Panc1 (cell line): ENCODE data around the gene ITPR2. TPM values are rescaled to one million over a fixed set of nuclear protein-coding genes. Genes with fewer than 3 reads are reported as not detected.

Source experiments
- ATAC-seq: fragments of 200-7000 bp; cut with Tn5 transposase; 2 replicates; pipeline ENCODE4 v1.9.1; 2020; ENCODE audit warnings: mild to moderate bottlenecking, moderate library complexity
- BruUV-seq: library from RNA; stranded (reverse); fragments of 400-500 nt; replicated peaks from 2 replicates; lab custom pipeline; 2021; lab: Mats Ljungman, UMichigan
- CTCF ChIA-PET: fragments of 300-600 bp; sonication (Branson Sonifier 250); formaldehyde crosslinking; loops from one replicate; lab custom pipeline; 2022; ENCODE audit warnings: antibody characterized with exemption; lab: Charles Lee
- POLR2A ChIA-PET: fragments of 300-600 bp; sonication (Branson Sonifier 250); formaldehyde crosslinking; loops from one replicate; lab custom pipeline; 2022; ENCODE audit warnings: antibody characterized with exemption; lab: Charles Lee
- DNase-seq: peaks from one replicate; pipeline ENCODE4 v3.0.0-alpha.2; 2010; ENCODE audit warnings: low read depth, low spot score
- H3K27ac ChIP-seq: 2 replicates; pipeline ENCODE4 v1.5.1; 2011; ENCODE audit warnings: mild to moderate bottlenecking, low read length, inconsistent platforms
- H3K27me3 ChIP-seq: fragments of 200-500 bp; sonication (Bioruptor generic); 2 replicates; pipeline ENCODE4 v1.6.0; 2014; ENCODE audit warnings: low read length, inconsistent platforms; ENCODE audit not compliant: control insufficient read depth, insufficient read depth
- H3K36me3 ChIP-seq: fragments of 200-500 bp; sonication (Bioruptor generic); 2 replicates; pipeline ENCODE4 v1.5.1; 2014; ENCODE audit warnings: inconsistent platforms, mild to moderate bottlenecking, low read length, moderate library complexity; ENCODE audit not compliant: control insufficient read depth, insufficient read depth
- H3K4me1 ChIP-seq: 2 replicates; pipeline ENCODE4 v1.5.1; 2011; ENCODE audit warnings: inconsistent platforms, mild to moderate bottlenecking, low read length, moderate library complexity; ENCODE audit not compliant: control insufficient read depth, insufficient read depth
- H3K4me3 ChIP-seq, 2 experiments: 2 replicates each; pipeline ENCODE4 v1.5.1; 2011 to 2012; ENCODE audit warnings: low read depth in 2 of 2, low read length in 2 of 2, mild to moderate bottlenecking in 2 of 2, inconsistent platforms in 1 of 2, moderate library complexity in 1 of 2
- H3K9me3 ChIP-seq: fragments of 200-500 bp; sonication (Bioruptor generic); 2 replicates; pipeline ENCODE4 v1.5.1; 2014; ENCODE audit warnings: low read depth, mild to moderate bottlenecking, inconsistent platforms, low read length, moderate library complexity; ENCODE audit not compliant: control insufficient read depth, insufficient read depth
- POLR2AphosphoS5 ChIP-seq: IDR thresholded peaks from 2 replicates; pipeline ENCODE4 v1.6.1; 2012; ENCODE audit warnings: mild to moderate bottlenecking, low read depth, low read length, moderate library complexity
- TCF7L2 ChIP-seq: IDR thresholded peaks from 2 replicates; pipeline ENCODE4 v1.6.1; 2011; ENCODE audit warnings: mild to moderate bottlenecking, low read depth, low read length, inconsistent platforms
- in situ Hi-C: cut with HindIII; loops from 2 replicates; pipeline ENCODE4 v1.10.0; 2016; ENCODE audit warnings: low sequenced_read_pairs, low pct_unique_long_range_greater_than_20kb
- intact Hi-C: fragments of 100-400 bp; cut with micrococcal nuclease; formaldehyde crosslinking; loops from one replicate; pipeline ENCODE4 v1.10.0; 2022; ENCODE audit not compliant: unreplicated experiment
- total RNA-seq: library from RNA; stranded (reverse); gene quantifications from one replicate; pipeline ENCODE4 v1.2.1, GENCODE V29; 2021; ENCODE audit not compliant: unreplicated experiment
- TF ChIP-seq, protein P1 (sequence below): fragments of 450-650 bp; IDR thresholded peaks from 2 replicates; pipeline ENCODE4 v1.5.1; 2017; ENCODE audit warnings: mild to moderate bottlenecking
- TF ChIP-seq, protein P2 (sequence below), 2 experiments: IDR thresholded peaks; 2 replicates each; pipeline ENCODE4 v1.6.1; 2011 to 2012; ENCODE audit warnings: low read depth in 2 of 2, control low read depth in 1 of 2, low read length in 1 of 2, mild to moderate bottlenecking in 1 of 2, moderate library complexity in 1 of 2; ENCODE audit not compliant: insufficient read depth in 1 of 2

ITPR2 gene
- total RNA-seq, 1 experiment from 2014 or later: 41.8 TPM

DNA sequence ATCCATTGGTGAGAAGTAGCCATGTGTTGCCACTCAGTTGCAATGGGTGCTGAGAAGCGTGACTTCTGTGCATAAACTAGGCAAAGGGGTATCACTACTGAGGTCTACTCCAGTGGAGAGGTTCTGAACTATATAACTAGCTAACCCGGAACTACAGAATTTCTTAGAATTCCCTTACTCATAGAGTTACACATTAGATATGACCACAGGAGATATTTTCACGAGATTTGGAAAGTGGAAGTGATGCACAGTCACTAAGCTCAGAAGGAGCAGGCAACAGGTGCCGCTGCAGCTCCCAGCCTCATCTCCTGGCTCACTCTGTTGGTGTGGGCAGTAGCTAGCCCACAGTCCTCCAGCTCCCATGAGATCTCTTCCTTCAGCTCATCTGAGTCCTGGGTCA lies 501.0 kb downstream of the ITPR2 start:
- in situ Hi-C loops (no loop called here), intact Hi-C loops (no loop called here)
- ChIA-PET POLR2A (interaction anchor here (0.6 kb wide), 1 partner anchor 30 kb away, joined by 4 read pairs; no protein-coding TSS in a partner anchor), CTCF (no interaction called here)
- H3K4me1 ChIP-seq: no peaks in the 10 kb centered on the region
- H3K4me3 ChIP-seq: no peak overlapping the region
- TF ChIP-seq, protein P1, sequence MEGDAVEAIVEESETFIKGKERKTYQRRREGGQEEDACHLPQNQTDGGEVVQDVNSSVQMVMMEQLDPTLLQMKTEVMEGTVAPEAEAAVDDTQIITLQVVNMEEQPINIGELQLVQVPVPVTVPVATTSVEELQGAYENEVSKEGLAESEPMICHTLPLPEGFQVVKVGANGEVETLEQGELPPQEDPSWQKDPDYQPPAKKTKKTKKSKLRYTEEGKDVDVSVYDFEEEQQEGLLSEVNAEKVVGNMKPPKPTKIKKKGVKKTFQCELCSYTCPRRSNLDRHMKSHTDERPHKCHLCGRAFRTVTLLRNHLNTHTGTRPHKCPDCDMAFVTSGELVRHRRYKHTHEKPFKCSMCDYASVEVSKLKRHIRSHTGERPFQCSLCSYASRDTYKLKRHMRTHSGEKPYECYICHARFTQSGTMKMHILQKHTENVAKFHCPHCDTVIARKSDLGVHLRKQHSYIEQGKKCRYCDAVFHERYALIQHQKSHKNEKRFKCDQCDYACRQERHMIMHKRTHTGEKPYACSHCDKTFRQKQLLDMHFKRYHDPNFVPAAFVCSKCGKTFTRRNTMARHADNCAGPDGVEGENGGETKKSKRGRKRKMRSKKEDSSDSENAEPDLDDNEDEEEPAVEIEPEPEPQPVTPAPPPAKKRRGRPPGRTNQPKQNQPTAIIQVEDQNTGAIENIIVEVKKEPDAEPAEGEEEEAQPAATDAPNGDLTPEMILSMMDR: no peak
- TF ChIP-seq TCF7L2 (no peak), POLR2AphosphoS5 (no peak)
- TF ChIP-seq, protein P2, sequence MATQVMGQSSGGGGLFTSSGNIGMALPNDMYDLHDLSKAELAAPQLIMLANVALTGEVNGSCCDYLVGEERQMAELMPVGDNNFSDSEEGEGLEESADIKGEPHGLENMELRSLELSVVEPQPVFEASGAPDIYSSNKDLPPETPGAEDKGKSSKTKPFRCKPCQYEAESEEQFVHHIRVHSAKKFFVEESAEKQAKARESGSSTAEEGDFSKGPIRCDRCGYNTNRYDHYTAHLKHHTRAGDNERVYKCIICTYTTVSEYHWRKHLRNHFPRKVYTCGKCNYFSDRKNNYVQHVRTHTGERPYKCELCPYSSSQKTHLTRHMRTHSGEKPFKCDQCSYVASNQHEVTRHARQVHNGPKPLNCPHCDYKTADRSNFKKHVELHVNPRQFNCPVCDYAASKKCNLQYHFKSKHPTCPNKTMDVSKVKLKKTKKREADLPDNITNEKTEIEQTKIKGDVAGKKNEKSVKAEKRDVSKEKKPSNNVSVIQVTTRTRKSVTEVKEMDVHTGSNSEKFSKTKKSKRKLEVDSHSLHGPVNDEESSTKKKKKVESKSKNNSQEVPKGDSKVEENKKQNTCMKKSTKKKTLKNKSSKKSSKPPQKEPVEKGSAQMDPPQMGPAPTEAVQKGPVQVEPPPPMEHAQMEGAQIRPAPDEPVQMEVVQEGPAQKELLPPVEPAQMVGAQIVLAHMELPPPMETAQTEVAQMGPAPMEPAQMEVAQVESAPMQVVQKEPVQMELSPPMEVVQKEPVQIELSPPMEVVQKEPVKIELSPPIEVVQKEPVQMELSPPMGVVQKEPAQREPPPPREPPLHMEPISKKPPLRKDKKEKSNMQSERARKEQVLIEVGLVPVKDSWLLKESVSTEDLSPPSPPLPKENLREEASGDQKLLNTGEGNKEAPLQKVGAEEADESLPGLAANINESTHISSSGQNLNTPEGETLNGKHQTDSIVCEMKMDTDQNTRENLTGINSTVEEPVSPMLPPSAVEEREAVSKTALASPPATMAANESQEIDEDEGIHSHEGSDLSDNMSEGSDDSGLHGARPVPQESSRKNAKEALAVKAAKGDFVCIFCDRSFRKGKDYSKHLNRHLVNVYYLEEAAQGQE (IDR thresholded peaks at IDR 0.05; ENCODE audit: insufficient read depth in 1 of 2, low read depth in 2 of 2, low read length in 1 of 2): no peak
- no peak overlapping the region for H3K27ac ChIP-seq
- ATAC-seq: no peak
- H3K27me3 ChIP-seq: no peaks in the 10 kb centered on the region
- no TSS peak for BruUV-seq
- H3K36me3 ChIP-seq: no peaks in the 10 kb centered on the region
- H3K9me3 ChIP-seq: no peaks in the 10 kb centered on the region
- no peak for DNase-seq

DNA sequence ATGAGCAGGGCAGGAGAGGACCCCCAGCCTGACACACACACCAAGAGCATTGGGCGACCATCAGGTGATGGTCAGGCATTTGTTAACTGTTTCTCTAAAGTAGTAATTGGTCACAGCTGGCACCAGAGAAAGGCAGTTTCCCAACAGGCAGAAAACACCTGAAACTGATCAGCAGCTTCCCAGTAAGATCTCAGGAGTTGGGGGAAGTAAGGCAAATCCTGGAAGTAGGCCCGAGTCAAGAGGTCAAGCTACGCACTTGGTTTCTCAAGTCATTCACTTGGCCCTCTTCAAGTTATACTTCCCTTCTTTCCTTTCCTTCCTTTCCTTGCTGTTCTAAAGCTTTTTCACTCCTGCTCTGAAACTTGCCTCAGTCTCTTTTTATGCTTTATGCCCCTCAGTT lies 501.9 kb downstream of the ITPR2 start:
- POLR2A ChIA-PET: no interaction called here
- no TSS peak for BruUV-seq
- no peak for ATAC-seq

More for the DNA sequence above, 501.9 kb downstream of the ITPR2 start:
- intact Hi-C loops: no loop called here
- Histone ChIP-seq H3K27ac (no peak overlapping the region; the same call in 1 of the 2 replicates), H3K27me3 (no peaks in the 10 kb centered on the region), H3K9me3 (no peaks in the 10 kb centered on the region), H3K4me1 (no peaks in the 10 kb centered on the region), H3K36me3 (no peaks in the 10 kb centered on the region), H3K4me3 (no peak overlapping the region)
- TF ChIP-seq, protein P1: no peak
- no peak for DNase-seq
- in situ Hi-C loops: no loop called here
- CTCF ChIA-PET: no interaction called here
